HepG2 (cell line): ENCODE data around the gene LAPTM4A. TPM values are rescaled to one million over a fixed set of nuclear protein-coding genes. Genes with fewer than 3 reads are reported as not detected.

Experiments used
- ATAC-seq: fragments of 200-7000 bp; cut with Tn5 transposase; 3 replicates; pipeline ENCODE4 v1.9.1; 2020; ENCODE audit warnings: mild to moderate bottlenecking, moderate library complexity
- BruUV-seq: library from RNA; stranded (reverse); fragments of 400-500 nt; replicated peaks from 2 replicates; lab custom pipeline; 2021; lab: Mats Ljungman, UMichigan
- CTCF ChIA-PET: fragments of 300-600 bp; formaldehyde crosslinking; extraction: SDS; loops from one replicate; lab custom pipeline; 2021; ENCODE audit warnings: low total read pairs, inconsistent platforms, low intra/inter-chr PET ratio; lab: Yijun Ruan, JAX
- POLR2A ChIA-PET: fragments of 350-600 bp; sonication (Branson Sonifier 250); formaldehyde crosslinking; loops from one replicate; lab custom pipeline; 2020; ENCODE audit warnings: antibody characterized with exemption, inconsistent platforms; lab: Yijun Ruan, JAX
- DNase-seq: peaks from one replicate; pipeline ENCODE4 v3.0.0-alpha.2; 2015; ENCODE audit warnings: low spot score
- FAIRE-seq: peaks from 3 replicates; lab custom pipeline; 2011; peaks lifted over from hg19 to GRCh38; lab: Jason Lieb, UNC
- H2AFZ ChIP-seq: one replicate; pipeline ENCODE4 v1.6.1; 2011; ENCODE audit warnings: low read length, inconsistent platforms
- H3K27ac ChIP-seq: fragments of 300-600 bp; 3 replicates; pipeline ENCODE4 v1.8.0; 2011; ENCODE audit warnings: mixed run types, mild to moderate bottlenecking, mixed read lengths, low read length, inconsistent platforms; ENCODE audit not compliant: insufficient read depth; ENCODE audit errors: extremely low read length
- H3K27me3 ChIP-seq, 2 experiments: fragments of 200-600 bp in 1 of 2; 2 replicates in 1 of 2; 3 replicates in 1 of 2; pipeline versions ENCODE4 v1.6.0 to v1.8.0; 2011; ENCODE audit warnings: low read length in 2 of 2, mild to moderate bottlenecking in 2 of 2, moderate library complexity in 2 of 2, inconsistent platforms in 1 of 2; ENCODE audit not compliant: insufficient read depth in 2 of 2, control insufficient read depth in 1 of 2
- H3K36me3 ChIP-seq, 2 experiments: fragments of 200-600 bp in 1 of 2; replicated peaks in 1 of 2; 2 replicates in 1 of 2; 3 replicates in 1 of 2; pipeline versions ENCODE4 v1.5.1 to v1.8.0; 2011; ENCODE audit warnings: low read length in 2 of 2, inconsistent platforms in 1 of 2; ENCODE audit not compliant: insufficient read depth in 2 of 2, control insufficient read depth in 1 of 2
- H3K4me1 ChIP-seq: 2 replicates; pipeline ENCODE4 v1.5.1; 2012; ENCODE audit warnings: low read length, inconsistent platforms; ENCODE audit not compliant: insufficient read depth
- H3K4me2 ChIP-seq: 2 replicates; pipeline ENCODE4 v1.6.0; 2011; ENCODE audit warnings: low read depth, low read length, inconsistent platforms
- H3K4me3 ChIP-seq, 3 experiments: fragments of 200-600 bp in 1 of 3; sonication (generic), shearing (Covaris generic) in 1 of 3; replicated peaks in 1 of 3; 2 replicates each; pipeline ENCODE4 v1.5.1; 2011 to 2016; ENCODE audit warnings: low read length in 3 of 3, inconsistent platforms in 2 of 3, low read depth in 2 of 3, mild to moderate bottlenecking in 2 of 3, control low read depth in 1 of 3, mixed read lengths in 1 of 3; ENCODE audit not compliant: insufficient read depth in 1 of 3
- H3K79me2 ChIP-seq: one replicate; pipeline ENCODE4 v1.6.1; 2011; ENCODE audit warnings: low read length, inconsistent platforms; ENCODE audit not compliant: insufficient read depth
- H3K9ac ChIP-seq: 2 replicates; pipeline ENCODE4 v1.6.0; 2011; ENCODE audit warnings: mild to moderate bottlenecking, low read depth, low read length, inconsistent platforms; ENCODE audit not compliant: insufficient read depth
- H3K9me3 ChIP-seq: 2 replicates; pipeline ENCODE4 v1.5.1; 2012; ENCODE audit warnings: mild to moderate bottlenecking, low read length
- H4K20me1 ChIP-seq: 2 replicates; pipeline ENCODE4 v1.6.0; 2011; ENCODE audit warnings: inconsistent platforms, mild to moderate bottlenecking, low read length, moderate library complexity; ENCODE audit not compliant: insufficient read depth
- EP300 ChIP-seq, 3 experiments: sonication (generic) in 1 of 3; formaldehyde crosslinking in 1 of 3; IDR thresholded peaks; 2 replicates each; pipeline versions ENCODE4 v1.5.1 to v1.6.1; 2011 to 2020; ENCODE audit warnings: low read depth in 2 of 3, low read length in 2 of 3, borderline replicate concordance in 1 of 3, improper control_type of control experiment in 1 of 3, mild to moderate bottlenecking in 1 of 3, missing genetic modification reagents in 1 of 3, moderate library complexity in 1 of 3
- FOXA1 ChIP-seq, 2 experiments: fragments of 450-650 bp in 1 of 2; sonication (generic) in 1 of 2; formaldehyde crosslinking in 1 of 2; IDR thresholded peaks; 2 replicates each; pipeline versions ENCODE4 v1.4.0 to v1.6.1; 2016 to 2020; ENCODE audit warnings: missing genetic modification reagents in 1 of 2
- GATAD2A ChIP-seq: IDR thresholded peaks from 2 replicates; pipeline ENCODE4 v1.6.1; 2016
- KAT7 ChIP-seq: IDR thresholded peaks from 2 replicates; pipeline ENCODE4 v1.6.1; 2018; ENCODE audit warnings: borderline replicate concordance, missing compliant biosample characterization
- KDM1A ChIP-seq: IDR thresholded peaks from 2 replicates; pipeline ENCODE4 v1.6.1; 2016; ENCODE audit warnings: missing compliant biosample characterization
- KDM6A ChIP-seq: IDR thresholded peaks from 2 replicates; pipeline ENCODE4 v1.6.1; 2016; ENCODE audit warnings: low read depth
- MIER2 ChIP-seq: IDR thresholded peaks from 2 replicates; pipeline ENCODE4 v1.6.1; 2016; ENCODE audit warnings: missing biosample characterization, missing genetic modification reagents
- MTERF4 ChIP-seq: sonication (generic); formaldehyde crosslinking; IDR thresholded peaks from 2 replicates; pipeline ENCODE4 v1.8.0; 2023; ENCODE audit warnings: mild to moderate bottlenecking, missing genetic modification reagents
- RBFOX2 ChIP-seq: fragments of 200-400 bp; formaldehyde crosslinking; IDR thresholded peaks from 2 replicates; pipeline ENCODE4 v1.6.1; 2017; ENCODE audit warnings: low read depth, mild to moderate bottlenecking, low read length
- RXRB ChIP-seq: IDR thresholded peaks from 2 replicates; pipeline ENCODE4 v1.6.1; 2016; ENCODE audit warnings: borderline replicate concordance, missing genetic modification reagents, missing compliant biosample characterization
- SAP130 ChIP-seq: IDR thresholded peaks from 2 replicates; pipeline ENCODE4 v1.6.1; 2016; ENCODE audit warnings: low read depth
- SMYD3 ChIP-seq: sonication (generic); formaldehyde crosslinking; IDR thresholded peaks from 2 replicates; pipeline ENCODE4 v1.8.1; 2023; ENCODE audit warnings: mild to moderate bottlenecking, missing genetic modification reagents
- SNAPC5 ChIP-seq: sonication (generic); formaldehyde crosslinking; IDR thresholded peaks from 2 replicates; pipeline ENCODE4 v1.8.1; 2023; ENCODE audit warnings: mild to moderate bottlenecking, missing genetic modification reagents, borderline replicate concordance
- SP5 ChIP-seq: IDR thresholded peaks from 2 replicates; pipeline ENCODE4 v1.6.1; 2016; ENCODE audit warnings: low read depth, borderline replicate concordance
- ZMYM4 ChIP-seq: sonication (generic); formaldehyde crosslinking; IDR thresholded peaks from 2 replicates; pipeline ENCODE4 v1.8.1; 2023; ENCODE audit warnings: mild to moderate bottlenecking, missing genetic modification reagents
- WGBS: methylation state at CpG from one replicate; pipeline ENCODE4 v1.1.6; 2017; ENCODE audit warnings: low lambda C conversion rate; 5-methylcytosine and 5-hydroxymethylcytosine counted together
- in situ Hi-C: cut with HindIII; loops from 2 replicates; pipeline ENCODE4 v1.10.0; 2017; ENCODE audit warnings: low pct_unique_long_range_greater_than_20kb; ENCODE audit not compliant: extremely low pct_ligation_motif_present
- intact Hi-C: fragments of 100-400 bp; cut with micrococcal nuclease; formaldehyde crosslinking; loops from one replicate; pipeline ENCODE4 v1.10.0; 2022; ENCODE audit not compliant: unreplicated experiment
- polyA plus RNA-seq, 8 experiments: library from polyadenylated mRNA; depleted of rRNA in 3 of 8; stranded (reverse) in 7 of 8; unstranded in 1 of 8; fragments of >200 nt; fragmentation: Illumina TruSeq in 4 of 8; extraction: Trizol in 4 of 8; gene quantifications; 2 replicates each; pipeline versions ENCODE4 v1.2.1 to v1.2.3, GENCODE V29; 2011 to 2016; ENCODE audit warnings: low read depth in 4 of 8, missing spikeins in 1 of 8, mixed read lengths in 1 of 8; ENCODE audit not compliant: insufficient read depth in 1 of 8
- total RNA-seq, 5 experiments: library from RNA; depleted of rRNA; stranded (reverse); fragments of >200 nt; fragmentation: Illumina TruSeq; extraction: Trizol; gene quantifications; 2 replicates each; pipeline ENCODE4 v1.2.3, GENCODE V29; 2016; ENCODE audit warnings: low read depth in 1 of 5

LAPTM4A gene
- total and polyA plus RNA-seq, 2 of the 13 experiments (the other 11 are each of a cell fraction or from before 2014, with no cell fraction given), result 116 to 558 TPM

DNA sequence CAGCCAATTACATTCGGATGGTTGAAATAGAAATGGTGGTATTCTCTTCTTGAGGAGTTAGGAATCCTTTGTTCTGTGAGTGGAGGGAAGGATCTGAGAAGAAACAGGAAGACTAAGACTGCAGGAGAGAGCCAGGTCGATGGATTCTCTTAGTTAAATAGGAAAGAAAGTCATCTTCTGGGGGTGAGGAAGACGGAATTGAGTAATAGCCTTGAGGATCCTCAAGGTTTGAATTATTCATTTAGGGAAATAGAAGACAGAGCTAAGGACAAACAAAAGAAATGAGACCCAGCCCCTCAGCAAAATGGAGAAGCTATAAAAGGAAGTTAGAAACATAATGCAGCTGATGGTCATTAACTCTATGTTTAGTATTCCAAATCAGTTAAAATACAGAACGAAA, 1.8 kb downstream of the LAPTM4A start (continued):
- 0 out of 2 replicates have a peak, but pooled peaks have one; percentile 0 for TF ChIP-seq KAT7 (CRISPR knock-in tag)

GRCh38 chr2:20048488-20049448, 2.7 kb downstream of the LAPTM4A start:
- DNase-seq (no peak), ATAC-seq (no peak)
- H3K9me3 ChIP-seq, result no peaks in the 10 kb centered on the region
- WGBS, result 65% methylated on average over 6 of the region's 6 CpGs
- peaks cover 1 to 4% of the 10 kb centered on the region in 2 experiments; a peak in 2 of 5 replicates for H3K36me3 ChIP-seq
- peaks cover 57% of the 10 kb centered on the region for H4K20me1 ChIP-seq
- H3K4me1 ChIP-seq, result peaks cover 58% of the 10 kb centered on the region
- peak overlapping the region; percentile 84 to 97 (median 92); a peak in 5 of 6 replicates for H3K4me3 ChIP-seq
- in situ Hi-C loops, result no loop called here
- H2AFZ ChIP-seq, result no peak overlapping the region
- ChIA-PET CTCF (no interaction called here), POLR2A (interaction anchor here (1.0 to 6.6 kb wide), 6 partner anchors 15 to 58 kb away, joined by 3 to 109 read pairs (median 4); partner anchors contain the start of gene MATN3)
- H3K27me3 ChIP-seq, result no peaks in the 10 kb centered on the region; a peak in 1 of 5 replicates
- intact Hi-C loops, result no loop called here
- H3K79me2 ChIP-seq, result peaks cover 72% of the 10 kb centered on the region
- TF ChIP-seq RBFOX2 (0 out of 2 replicates have a peak, but pooled peaks have one; percentile 18), SAP130 (CRISPR knock-in tag) (peak; percentile 22; the same call in 1 of the 2 replicates), ZMYM4 (CRISPR knock-in tag) (no peak), KDM1A (CRISPR knock-in tag) (no peak), GATAD2A (CRISPR knock-in tag) (0 out of 2 replicates have a peak, but pooled peaks have one; percentile 12), SNAPC5 (CRISPR knock-in tag) (0 out of 2 replicates have a peak, but pooled peaks have one; percentile 68), FOXA1 (IDR thresholded peaks at IDR 0.05) (no peak), FOXA1 (CRISPR knock-in tag; IDR thresholded peaks at IDR 0.05) (no peak), SP5 (no peak), MIER2 (CRISPR knock-in tag) (no peak), MTERF4 (CRISPR knock-in tag) (no peak), EP300 (IDR thresholded peaks at IDR 0.05; ENCODE audit: low read depth in 2 of 2, low read length in 2 of 2) (no peak), EP300 (CRISPR knock-in tag; IDR thresholded peaks at IDR 0.05; ENCODE audit: borderline replicate concordance) (no peak), KDM6A (no peak), SMYD3 (0 out of 2 replicates have a peak, but pooled peaks have one; percentile 72), RXRB (0 out of 2 replicates have a peak, but pooled peaks have one; percentile 13)
- TF ChIP-seq, all 625 proteins: peak for 6
- peak overlapping the region; percentile 96 for H3K4me2 ChIP-seq
- no peak overlapping the region for H3K27ac ChIP-seq
- peak overlapping the region; percentile 96 for H3K9ac ChIP-seq
- no TSS peak for BruUV-seq
- FAIRE-seq, result no peak
